IMR-90 (cell line): Measurements from ENCODE around the gene COL13A1. TPM values are rescaled to one million over a fixed set of nuclear protein-coding genes. Genes with fewer than 3 reads are reported as not detected.

Experiments
- ATAC-seq: fragments of 200-7000 bp; cut with Tn5 transposase; 2 replicates; pipeline ENCODE4 v1.9.1; 2020; ENCODE audit warnings: low read depth, mild to moderate bottlenecking, moderate library complexity
- BruUV-seq: library from RNA; stranded (reverse); fragments of 400-500 nt; replicated peaks from 2 replicates; lab custom pipeline; 2021; lab: Mats Ljungman, UMichigan
- CTCF ChIA-PET: fragments of 300-600 bp; formaldehyde crosslinking; extraction: SDS; loops from one replicate; lab custom pipeline; 2021; ENCODE audit warnings: antibody characterized with exemption; lab: Yijun Ruan, JAX
- POLR2A ChIA-PET: fragments of 300-600 bp; sonication (Branson Sonifier 250); formaldehyde crosslinking; loops from one replicate; lab custom pipeline; 2022; ENCODE audit warnings: antibody characterized with exemption; ENCODE audit not compliant: unreplicated experiment; lab: Charles Lee
- DNase-seq: peaks from one replicate; pipeline ENCODE4 v3.0.0; 2013
- H2AFZ ChIP-seq: replicated peaks from 2 replicates; pipeline ENCODE3; 2013; ENCODE audit warnings: low read length, mild to moderate bottlenecking; ENCODE audit not compliant: poor library complexity
- H2AK5ac ChIP-seq: 2 replicates; pipeline ENCODE4 v1.6.1; 2013; ENCODE audit warnings: low read depth, low read length, inconsistent platforms
- H2AK9ac ChIP-seq: replicated peaks from 2 replicates; pipeline ENCODE3; 2013; ENCODE audit warnings: mild to moderate bottlenecking, low read depth, low read length, moderate library complexity; ENCODE audit not compliant: poor library complexity
- H2BK120ac ChIP-seq: 2 replicates; pipeline ENCODE4 v1.6.1; 2013; ENCODE audit warnings: low read depth, low read length, inconsistent platforms
- H2BK15ac ChIP-seq: 3 replicates; pipeline ENCODE4 v1.6.1; 2013; ENCODE audit warnings: low read depth, low read length, inconsistent platforms
- H2BK20ac ChIP-seq: 2 replicates; pipeline ENCODE4 v1.6.1; 2013; ENCODE audit warnings: low read depth, mild to moderate bottlenecking, inconsistent platforms, low read length, moderate library complexity
- H2BK5ac ChIP-seq: 2 replicates; pipeline ENCODE4 v1.6.1; 2013; ENCODE audit warnings: mild to moderate bottlenecking, low read depth, low read length, inconsistent platforms; ENCODE audit not compliant: poor library complexity, severe bottlenecking
- H3K14ac ChIP-seq: replicated peaks from 2 replicates; pipeline ENCODE4 v1.6.1; 2013; ENCODE audit warnings: low read depth, low read length, inconsistent platforms
- H3K18ac ChIP-seq: 2 replicates; pipeline ENCODE4 v1.6.1; 2013; ENCODE audit warnings: low read depth, low read length, control low read depth
- H3K23ac ChIP-seq: 2 replicates; pipeline ENCODE4 v1.6.1; 2013; ENCODE audit warnings: low read depth, low read length, inconsistent platforms
- H3K27ac ChIP-seq: 2 replicates; pipeline ENCODE4 v1.5.1; 2013; ENCODE audit warnings: mild to moderate bottlenecking, control low read depth, low read length; ENCODE audit not compliant: insufficient read depth
- H3K27me3 ChIP-seq: 2 replicates; pipeline ENCODE4 v1.6.1; 2013; ENCODE audit warnings: low read length; ENCODE audit not compliant: control insufficient read depth, insufficient read depth
- H3K36me3 ChIP-seq: 2 replicates; pipeline ENCODE4 v1.6.1; 2013; ENCODE audit warnings: low read length, mixed read lengths; ENCODE audit not compliant: control insufficient read depth, insufficient read depth
- H3K4ac ChIP-seq: 2 replicates; pipeline ENCODE4 v1.6.1; 2013; ENCODE audit warnings: low read depth, low read length, inconsistent platforms
- H3K4me1 ChIP-seq: 2 replicates; pipeline ENCODE4 v1.6.1; 2013; ENCODE audit warnings: low read length, mixed read lengths; ENCODE audit not compliant: control insufficient read depth, insufficient read depth
- H3K4me2 ChIP-seq: 2 replicates; pipeline ENCODE4 v1.6.1; 2013; ENCODE audit warnings: low read depth, mild to moderate bottlenecking, control low read depth, low read length, moderate library complexity
- H3K4me3 ChIP-seq: 2 replicates; pipeline ENCODE4 v1.5.1; 2013; ENCODE audit warnings: low read depth, mild to moderate bottlenecking, control low read depth, low read length, moderate library complexity; ENCODE audit not compliant: insufficient read depth
- H3K56ac ChIP-seq: 2 replicates; pipeline ENCODE4 v1.6.1; 2013; ENCODE audit warnings: low read length, inconsistent platforms; ENCODE audit not compliant: insufficient read depth; ENCODE audit errors: extremely low read depth
- H3K79me1 ChIP-seq, 2 experiments: 2 replicates each; pipeline ENCODE4 v1.6.1; 2013; ENCODE audit warnings: low read length in 2 of 2, inconsistent platforms in 1 of 2, low read depth in 1 of 2
- H3K9ac ChIP-seq: 2 replicates; pipeline ENCODE4 v1.6.1; 2013; ENCODE audit warnings: low read depth, low read length, control low read depth
- H3K9me1 ChIP-seq: 2 replicates; pipeline ENCODE4 v1.6.1; 2013; ENCODE audit warnings: low read length, inconsistent platforms; ENCODE audit not compliant: insufficient read depth
- H3K9me3 ChIP-seq: 2 replicates; pipeline ENCODE4 v1.6.1; 2013; ENCODE audit warnings: low read length; ENCODE audit not compliant: control insufficient read depth, insufficient read depth
- H4K20me1 ChIP-seq: 2 replicates; pipeline ENCODE4 v1.6.1; 2013; ENCODE audit warnings: low read length, inconsistent platforms; ENCODE audit not compliant: insufficient read depth
- H4K5ac ChIP-seq: 2 replicates; pipeline ENCODE4 v1.6.1; 2013; ENCODE audit warnings: mild to moderate bottlenecking, low read depth, low read length, control low read depth
- H4K8ac ChIP-seq, 2 experiments: 2 replicates each; pipeline ENCODE4 v1.6.1; 2013; ENCODE audit warnings: low read depth in 2 of 2, low read length in 2 of 2, control low read depth in 1 of 2, inconsistent platforms in 1 of 2
- H4K91ac ChIP-seq: 2 replicates; pipeline ENCODE4 v1.6.1; 2013; ENCODE audit warnings: low read depth, low read length, inconsistent platforms; ENCODE audit not compliant: insufficient read depth
- BHLHE40 ChIP-seq: fragments of 150-350 bp; IDR thresholded peaks from 2 replicates; pipeline ENCODE4 v1.6.1; 2016; ENCODE audit warnings: mild to moderate bottlenecking, low read depth, low read length
- CHD1 ChIP-seq: IDR thresholded peaks from 2 replicates; pipeline ENCODE4 v1.6.1; 2012; ENCODE audit warnings: low read depth, low read length, improper control_type of control experiment
- MAZ ChIP-seq: IDR thresholded peaks from 2 replicates; pipeline ENCODE4 v1.6.1; 2012; ENCODE audit warnings: low read depth, mild to moderate bottlenecking, low read length, improper control_type of control experiment, moderate library complexity, borderline replicate concordance
- POLR2A ChIP-seq: IDR thresholded peaks from 2 replicates; pipeline ENCODE4 v1.6.1; 2012; ENCODE audit warnings: mild to moderate bottlenecking, low read depth, low read length
- RAD21 ChIP-seq: IDR thresholded peaks from 2 replicates; pipeline ENCODE4 v1.6.1; 2012; ENCODE audit warnings: low read length, improper control_type of control experiment
- WGBS, 2 experiments: methylation state at CpG; one replicate each; pipeline versions ENCODE4 v1.1.5 to v1.1.7; 2013; ENCODE audit warnings: missing lambda C conversion rate in 2 of 2; ENCODE audit not compliant: insufficient read length in 1 of 2; ENCODE audit errors: extremely low coverage in 2 of 2; 5-methylcytosine and 5-hydroxymethylcytosine counted together
- dilution Hi-C: fragments of 300-500 bp; cut with HindIII; formaldehyde crosslinking; loops from one replicate; pipeline ENCODE4 v1.14.3; 2018; ENCODE audit warnings: low sequenced_read_pairs; ENCODE audit not compliant: unreplicated experiment
- in situ Hi-C: fragments of 300-500 bp; cut with MboI; formaldehyde crosslinking; loops from 3 replicates; pipeline ENCODE4 v1.14.3; 2019; ENCODE audit warnings: low sequenced_read_pairs, inconsistent platforms, mixed read lengths
- intact Hi-C: fragments of 100-400 bp; cut with micrococcal nuclease; formaldehyde crosslinking; loops from 2 replicates; pipeline ENCODE4 v1.10.0; 2022
- polyA plus RNA-seq, 3 experiments: library from polyadenylated mRNA; depleted of rRNA; stranded (reverse); fragments of >200 nt; gene quantifications; 2 replicates each; pipeline ENCODE4 v1.2.3, GENCODE V29; 2012; ENCODE audit warnings: low replicate concordance in 1 of 3
- total RNA-seq: library from RNA; depleted of rRNA; stranded (reverse); fragments of >200 nt; gene quantifications from 2 replicates; pipeline ENCODE4 v1.2.3, GENCODE V29; 2012
- TF ChIP-seq, protein P1 (sequence below): conservative IDR thresholded peaks from 2 replicates; pipeline ENCODE4 v1.5.1; 2012; ENCODE audit warnings: mild to moderate bottlenecking, low read depth, low read length, improper control_type of control experiment
- TF ChIP-seq, protein P2 (sequence below): fragments of 150-350 bp; IDR thresholded peaks from 2 replicates; pipeline ENCODE4 v1.6.1; 2017; ENCODE audit warnings: mild to moderate bottlenecking, antibody characterized with exemption, low read length, low read depth
- TF ChIP-seq, protein P3 (sequence below): fragments of 150-350 bp; IDR thresholded peaks from 2 replicates; pipeline ENCODE4 v1.6.1; 2016; ENCODE audit warnings: low read depth, mild to moderate bottlenecking, low read length, moderate library complexity, borderline replicate concordance

Gene COL13A1
- total and polyA plus RNA-seq, 2 of the 4 experiments (the other 2 are of a cell fraction), result 12.2 to 31.3 TPM

DNA sequence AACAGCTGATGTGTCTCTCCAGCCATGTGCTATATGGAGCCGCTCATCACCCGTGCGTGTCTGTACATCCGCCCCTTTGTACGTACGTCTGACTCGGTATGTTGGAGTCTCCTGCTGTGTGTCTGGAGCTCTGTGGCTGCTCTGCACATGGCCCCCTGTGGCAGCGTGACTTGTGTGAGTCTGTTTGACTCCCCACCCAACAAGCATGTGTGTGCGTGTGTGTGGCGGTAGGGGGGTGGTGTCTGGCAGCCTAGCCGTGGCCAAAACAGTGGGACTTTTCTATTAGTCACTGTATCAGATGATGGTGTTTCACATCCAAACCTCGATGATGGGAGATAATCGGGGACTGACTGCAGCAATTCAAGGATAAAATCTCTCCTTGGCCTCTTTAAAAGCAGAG lies 94.1 kb downstream of the COL13A1 start:
- no peak overlapping the region for H3K4me3 ChIP-seq
- no peak overlapping the region for H2BK15ac ChIP-seq
- TF ChIP-seq MAZ (peak; percentile 28; the same call in 1 of the 2 replicates), POLR2A (no peak), RAD21 (no peak), BHLHE40 (peak; percentile 15; the same call in 1 of the 2 replicates), CHD1 (no peak)
- TF ChIP-seq, protein P1, sequence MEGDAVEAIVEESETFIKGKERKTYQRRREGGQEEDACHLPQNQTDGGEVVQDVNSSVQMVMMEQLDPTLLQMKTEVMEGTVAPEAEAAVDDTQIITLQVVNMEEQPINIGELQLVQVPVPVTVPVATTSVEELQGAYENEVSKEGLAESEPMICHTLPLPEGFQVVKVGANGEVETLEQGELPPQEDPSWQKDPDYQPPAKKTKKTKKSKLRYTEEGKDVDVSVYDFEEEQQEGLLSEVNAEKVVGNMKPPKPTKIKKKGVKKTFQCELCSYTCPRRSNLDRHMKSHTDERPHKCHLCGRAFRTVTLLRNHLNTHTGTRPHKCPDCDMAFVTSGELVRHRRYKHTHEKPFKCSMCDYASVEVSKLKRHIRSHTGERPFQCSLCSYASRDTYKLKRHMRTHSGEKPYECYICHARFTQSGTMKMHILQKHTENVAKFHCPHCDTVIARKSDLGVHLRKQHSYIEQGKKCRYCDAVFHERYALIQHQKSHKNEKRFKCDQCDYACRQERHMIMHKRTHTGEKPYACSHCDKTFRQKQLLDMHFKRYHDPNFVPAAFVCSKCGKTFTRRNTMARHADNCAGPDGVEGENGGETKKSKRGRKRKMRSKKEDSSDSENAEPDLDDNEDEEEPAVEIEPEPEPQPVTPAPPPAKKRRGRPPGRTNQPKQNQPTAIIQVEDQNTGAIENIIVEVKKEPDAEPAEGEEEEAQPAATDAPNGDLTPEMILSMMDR, result no peak
- TF ChIP-seq, protein P2, sequence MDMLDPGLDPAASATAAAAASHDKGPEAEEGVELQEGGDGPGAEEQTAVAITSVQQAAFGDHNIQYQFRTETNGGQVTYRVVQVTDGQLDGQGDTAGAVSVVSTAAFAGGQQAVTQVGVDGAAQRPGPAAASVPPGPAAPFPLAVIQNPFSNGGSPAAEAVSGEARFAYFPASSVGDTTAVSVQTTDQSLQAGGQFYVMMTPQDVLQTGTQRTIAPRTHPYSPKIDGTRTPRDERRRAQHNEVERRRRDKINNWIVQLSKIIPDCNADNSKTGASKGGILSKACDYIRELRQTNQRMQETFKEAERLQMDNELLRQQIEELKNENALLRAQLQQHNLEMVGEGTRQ, result 0 out of 2 replicates have a peak, but pooled peaks have one; percentile 19
- TF ChIP-seq, protein P3, sequence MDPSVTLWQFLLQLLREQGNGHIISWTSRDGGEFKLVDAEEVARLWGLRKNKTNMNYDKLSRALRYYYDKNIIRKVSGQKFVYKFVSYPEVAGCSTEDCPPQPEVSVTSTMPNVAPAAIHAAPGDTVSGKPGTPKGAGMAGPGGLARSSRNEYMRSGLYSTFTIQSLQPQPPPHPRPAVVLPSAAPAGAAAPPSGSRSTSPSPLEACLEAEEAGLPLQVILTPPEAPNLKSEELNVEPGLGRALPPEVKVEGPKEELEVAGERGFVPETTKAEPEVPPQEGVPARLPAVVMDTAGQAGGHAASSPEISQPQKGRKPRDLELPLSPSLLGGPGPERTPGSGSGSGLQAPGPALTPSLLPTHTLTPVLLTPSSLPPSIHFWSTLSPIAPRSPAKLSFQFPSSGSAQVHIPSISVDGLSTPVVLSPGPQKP, result no peak
- peak overlapping the region; percentile 9; the same call in 1 of the 2 replicates for H2BK120ac ChIP-seq
- H3K36me3 ChIP-seq, result no peaks in the 10 kb centered on the region
- H4K20me1 ChIP-seq, result 0 out of 2 replicates have a peak, but pooled peaks cover 4% of the 10 kb centered on the region
- H3K4me1 ChIP-seq, result peaks cover 10% of the 10 kb centered on the region; the same call in 1 of the 2 replicates
- ATAC-seq (peak; percentile 52), DNase-seq (peak; percentile 78)
- H3K27me3 ChIP-seq, result no peaks in the 10 kb centered on the region
- peak overlapping the region; percentile 24; the same call in 1 of the 2 replicates for H3K23ac ChIP-seq
- H3K9me1 ChIP-seq, result peaks cover 15% of the 10 kb centered on the region; the same call in 1 of the 2 replicates
- WGBS, 2 experiments, result no CpG with 5 or more reads among the region's 13 CpGs
- no peak overlapping the region for H4K5ac ChIP-seq
- peak overlapping the region in 1 of 2 experiments; percentile 30; a peak in 1 of 4 replicates for H4K8ac ChIP-seq
- in situ Hi-C loops (no loop called here), dilution Hi-C loops (no loop called here), intact Hi-C loops (no loop called here)
- H3K18ac ChIP-seq, result no peak overlapping the region
- H2BK5ac ChIP-seq, result no peak overlapping the region
- no peak overlapping the region for H3K4me2 ChIP-seq
- no peaks in the 10 kb centered on the region for H3K79me1 ChIP-seq
- ChIA-PET POLR2A (no interaction called here), CTCF (no interaction called here)
- H4K91ac ChIP-seq, result no peak overlapping the region
- H3K14ac ChIP-seq, result peak overlapping the region; percentile 39; the same call in 1 of the 2 replicates
- H3K27ac ChIP-seq, result no peak overlapping the region
- peak overlapping the region; percentile 7; the same call in 1 of the 2 replicates for H2AK5ac ChIP-seq
- H3K9me3 ChIP-seq, result no peaks in the 10 kb centered on the region
- peak overlapping the region; percentile 64 for H2AFZ ChIP-seq
- H2AK9ac ChIP-seq, result no peak overlapping the region
- no peak overlapping the region for H3K9ac ChIP-seq
- H2BK20ac ChIP-seq, result no peak overlapping the region
- H3K56ac ChIP-seq, result no peak overlapping the region
- H3K4ac ChIP-seq, result peak overlapping the region; percentile 13; the same call in 1 of the 2 replicates
- BruUV-seq, result no TSS peak
